A673 (cell line): ENCODE measurements around the gene SAMSN1. TPM values are rescaled to one million over a fixed set of nuclear protein-coding genes. Genes with fewer than 3 reads are reported as not detected.

Experiments
- Bru-seq: library from RNA; stranded (reverse); fragments of 400-500 nt; gene quantifications from one replicate; lab custom pipeline; 2021; lab: Mats Ljungman, UMichigan
- BruChase-seq, 2 experiments: library from RNA; stranded (reverse); fragments of 400-500 nt; gene quantifications; one replicate each; lab custom pipeline; 2021; lab: Mats Ljungman, UMichigan
- BruUV-seq: library from RNA; stranded (reverse); fragments of 400-500 nt; replicated peaks from 2 replicates; lab custom pipeline; 2021; lab: Mats Ljungman, UMichigan
- CTCF ChIA-PET: fragments of 300-600 bp; sonication (Branson Sonifier 250); formaldehyde crosslinking; loops from one replicate; lab custom pipeline; 2022; ENCODE audit warnings: antibody characterized with exemption; lab: Charles Lee
- POLR2A ChIA-PET: fragments of 300-600 bp; sonication (Branson Sonifier 250); formaldehyde crosslinking; loops from one replicate; lab custom pipeline; 2022; ENCODE audit warnings: antibody characterized with exemption; ENCODE audit not compliant: low non-redundant PET; lab: Charles Lee
- DNase-seq: peaks from one replicate; pipeline ENCODE4 v3.0.0-alpha.2; 2015; ENCODE audit warnings: low spot score
- H3K27ac ChIP-seq: fragments of 200-600 bp; sonication (generic); 2 replicates; pipeline ENCODE4 v1.5.1; 2016; ENCODE audit warnings: mixed run types, low read depth, mild to moderate bottlenecking, mixed read lengths, antibody characterized with exemption, low read length; ENCODE audit not compliant: poor library complexity, severe bottlenecking
- H3K27me3 ChIP-seq: fragments of 200-600 bp; sonication (generic); replicated peaks from 2 replicates; pipeline ENCODE4 v1.6.1; 2017; ENCODE audit warnings: mixed run types, low read depth, mild to moderate bottlenecking, mixed read lengths, antibody characterized with exemption, low read length; ENCODE audit not compliant: insufficient read depth, poor library complexity
- H3K36me3 ChIP-seq: fragments of 200-600 bp; sonication (generic); 2 replicates; pipeline ENCODE4 v1.6.1; 2016; ENCODE audit warnings: mixed run types, mild to moderate bottlenecking, mixed read lengths, antibody characterized with exemption, low read length; ENCODE audit not compliant: insufficient read depth, poor library complexity, severe bottlenecking
- H3K4me1 ChIP-seq: fragments of 200-600 bp; sonication (generic); 2 replicates; pipeline ENCODE4 v1.6.1; 2017; ENCODE audit warnings: mixed run types, mild to moderate bottlenecking, mixed read lengths, antibody characterized with exemption, low read length; ENCODE audit not compliant: insufficient read depth, poor library complexity, severe bottlenecking
- H3K4me3 ChIP-seq: fragments of 200-600 bp; sonication (generic); 2 replicates; pipeline ENCODE4 v1.5.1; 2016; ENCODE audit warnings: low read depth, mixed run types, mild to moderate bottlenecking, mixed read lengths, low read length; ENCODE audit not compliant: poor library complexity, severe bottlenecking
- H3K9me3 ChIP-seq: fragments of 200-600 bp; sonication (generic); 2 replicates; pipeline ENCODE4 v1.6.1; 2016; ENCODE audit warnings: mixed run types, low read depth, mild to moderate bottlenecking, mixed read lengths, antibody characterized with exemption, low read length; ENCODE audit not compliant: poor library complexity, severe bottlenecking
- CTCF ChIP-seq: fragments of 300-800, 200-600 bp; sonication (generic); conservative IDR thresholded peaks from 2 replicates; pipeline ENCODE4 v1.5.1; 2017; ENCODE audit warnings: low read depth, mild to moderate bottlenecking, antibody characterized with exemption, low read length, moderate library complexity, mixed read lengths
- EZH2 ChIP-seq: fragments of 200-600 bp; sonication (generic); IDR thresholded peaks from 2 replicates; pipeline ENCODE4 v1.6.1; 2017; ENCODE audit warnings: borderline replicate concordance, low read depth, mild to moderate bottlenecking, mixed read lengths, antibody characterized with exemption, low read length; ENCODE audit not compliant: poor library complexity, severe bottlenecking
- intact Hi-C: fragments of 100-400 bp; cut with micrococcal nuclease; formaldehyde crosslinking; loops from one replicate; pipeline ENCODE4 v1.10.0; 2022; ENCODE audit not compliant: unreplicated experiment
- long read RNA-seq: library from polyadenylated mRNA; stranded (forward); transcript quantifications from one replicate; pipeline ENCODE4 v2.0.0, GENCODE V29; 2022
- total RNA-seq: library from RNA; stranded (reverse); gene quantifications from 2 replicates; pipeline ENCODE4 v1.2.3, GENCODE V29; 2021

Gene SAMSN1
- total RNA-seq (not detected in 2 replicates), Bru-seq, nascent RNA (percentile 8 among the genes with signal in this experiment), BruChase-seq, experiment 1, labeled RNA remaining after a 2-hour chase (percentile 15 among the genes with signal in this experiment), BruChase-seq, experiment 2, labeled RNA remaining after a 6-hour chase (percentile 19 among the genes with signal in this experiment)
- long read RNA-seq = 0 reads

DNA sequence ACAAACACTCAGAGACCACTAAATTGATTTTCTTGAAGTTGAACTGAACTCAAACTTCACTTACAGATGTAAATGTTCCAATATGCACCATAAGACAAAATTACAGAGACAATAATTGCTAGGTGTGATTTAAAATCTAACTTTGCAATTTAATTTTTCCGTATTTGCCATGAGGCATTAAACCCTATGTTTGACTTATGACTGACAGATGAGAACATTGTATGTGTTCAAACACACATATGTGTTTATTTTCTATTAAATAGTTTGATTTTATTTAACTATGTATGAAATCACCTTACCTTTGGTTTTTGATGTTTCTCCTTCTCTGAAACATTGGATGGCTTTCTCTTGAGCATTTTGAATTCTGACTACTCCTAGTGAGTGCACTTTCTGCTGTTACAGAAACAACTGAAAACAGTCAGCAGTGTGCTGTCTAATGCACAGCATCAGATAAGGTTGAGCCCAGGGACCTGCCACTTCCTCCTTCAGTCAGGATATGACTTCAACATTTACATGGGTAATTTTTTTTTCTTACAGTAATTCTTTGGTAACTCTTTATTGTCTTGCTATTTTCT is at the start of gene SAMSN1:
Gene SAMSN1 (minus strand): TSS at position 410 of the 575 bp plus-strand sequence. CDS start 54 bp downstream, at position 356.
- intact Hi-C loops = no loop called here

DNA sequence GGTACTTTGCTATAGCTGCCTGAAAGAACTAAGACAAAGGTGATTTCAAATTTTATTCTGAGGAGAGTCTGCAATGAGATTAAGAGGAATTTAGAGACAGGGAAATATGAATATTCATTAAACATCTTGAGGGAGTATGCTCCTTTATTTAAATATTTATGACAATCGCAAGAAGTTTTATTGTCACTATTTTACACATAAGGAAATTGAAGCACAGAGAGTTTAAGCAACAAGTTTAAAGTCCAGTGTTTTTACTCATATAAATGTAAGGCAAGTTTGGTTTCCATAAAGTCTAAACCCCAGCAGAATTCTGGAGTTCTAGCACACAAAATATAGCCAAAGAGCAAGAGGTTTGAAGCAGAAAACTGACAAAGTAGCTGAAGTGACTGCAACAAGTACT is 49.3 kb upstream of the SAMSN1 start:
- BruUV-seq = no TSS peak
- intact Hi-C loops = no loop called here
- Histone ChIP-seq H3K27me3 (no peaks in the 10 kb centered on the region), H3K4me1 (peaks cover 12% of the 10 kb centered on the region), H3K27ac (no peak overlapping the region), H3K4me3 (no peak overlapping the region), H3K9me3 (no peaks in the 10 kb centered on the region), H3K36me3 (no peaks in the 10 kb centered on the region)
- no peak for DNase-seq
- ChIA-PET CTCF (no interaction called here), POLR2A (no interaction called here)
- no peak for TF ChIP-seq EZH2
- no peak for TF ChIP-seq CTCF

More for the DNA sequence above, at the start of gene SAMSN1:
- no peaks in the 10 kb centered on the region for H3K9me3 ChIP-seq
- DNase-seq = no peak
- H3K27ac ChIP-seq = no peak within 1 kb of the TSS
- no peaks in the 10 kb centered on the region for H3K27me3 ChIP-seq
- no peak within 1 kb of the TSS for H3K4me3 ChIP-seq
- H3K36me3 ChIP-seq = no peaks in the 10 kb centered on the region
- no peaks in the 10 kb centered on the region for H3K4me1 ChIP-seq
- no TSS peak for BruUV-seq
- CTCF ChIA-PET = no interaction called here
- POLR2A ChIA-PET = no interaction called here
- TF ChIP-seq CTCF (no peak), EZH2 (no peak)

DNA sequence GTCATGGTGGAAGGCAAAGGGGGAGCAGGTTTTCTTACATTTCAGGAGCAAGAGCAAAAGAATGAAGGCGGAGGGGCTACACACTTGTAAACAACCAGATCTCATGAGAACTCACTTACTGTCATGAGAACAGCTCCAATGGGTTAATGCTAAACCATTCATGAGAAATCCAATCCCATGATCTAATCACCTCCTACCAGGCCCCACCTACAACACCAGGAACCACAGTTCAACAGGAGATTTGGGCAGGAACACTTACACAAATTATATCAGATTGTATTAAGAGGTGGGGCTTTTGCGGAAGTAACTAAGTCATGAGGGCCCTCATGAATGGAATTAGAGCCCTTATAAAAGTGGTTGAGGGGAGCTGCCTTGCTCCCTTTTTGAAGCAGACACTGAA is 48.9 kb upstream of the SAMSN1 start:
- BruUV-seq = no TSS peak

More for the DNA sequence above, 48.9 kb upstream of the SAMSN1 start:
- Histone ChIP-seq H3K27ac (no peak overlapping the region), H3K27me3 (no peaks in the 10 kb centered on the region), H3K36me3 (no peaks in the 10 kb centered on the region), H3K4me1 (peaks cover 12% of the 10 kb centered on the region), H3K4me3 (no peak overlapping the region), H3K9me3 (no peaks in the 10 kb centered on the region)
- intact Hi-C loops = no loop called here
- ChIA-PET CTCF (no interaction called here), POLR2A (no interaction called here)
- no peak for DNase-seq
- TF ChIP-seq EZH2 (no peak), CTCF (no peak)
